Measurements from ENCODE around the gene SERPINA9.

The SERPINA9 gene

DNA sequence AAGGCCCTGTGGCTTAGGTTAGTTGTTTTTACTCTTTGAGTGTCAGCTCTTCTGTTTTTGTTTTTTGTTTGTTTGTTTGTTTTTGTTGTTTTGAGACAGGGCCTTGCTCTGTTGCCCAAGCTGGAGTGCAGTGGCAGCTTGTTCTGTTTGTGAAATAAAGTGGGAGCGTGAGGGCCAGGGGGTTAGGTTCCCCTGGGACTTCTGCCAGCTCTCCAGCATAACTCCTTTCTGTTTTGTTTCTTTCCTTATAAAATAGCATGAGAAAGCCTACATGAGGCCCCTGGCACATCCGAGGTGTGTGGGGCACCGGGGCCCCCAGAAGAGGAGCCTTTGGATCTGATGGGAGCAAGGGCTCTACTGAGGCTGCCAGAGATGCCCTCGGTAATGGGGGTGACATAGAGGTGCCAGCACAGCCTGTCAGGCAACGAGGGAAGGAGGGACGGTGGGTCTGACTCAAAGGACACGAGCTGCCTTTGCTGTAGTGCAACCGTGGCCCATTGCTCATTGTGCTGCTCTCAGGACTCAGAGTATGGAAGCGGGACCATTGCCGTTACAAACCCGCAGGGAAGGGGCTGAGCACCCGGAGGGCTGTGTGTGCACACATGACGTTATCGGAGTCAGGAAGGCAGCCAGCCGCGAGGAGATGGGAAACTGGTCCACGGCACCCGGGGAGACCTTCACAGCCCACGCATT is 14.3 kb downstream of the SERPINA9 start:
- DNase-seq: no peak

- DNase-seq: no peak
Observed at GRCh38 chr14:94460631-94461416, 15.2 kb downstream of the SERPINA9 start.

- DNase-seq: no peak
Observed at GRCh38 chr14:94458558-94459205, 17.3 kb downstream of the SERPINA9 start.

DNA sequence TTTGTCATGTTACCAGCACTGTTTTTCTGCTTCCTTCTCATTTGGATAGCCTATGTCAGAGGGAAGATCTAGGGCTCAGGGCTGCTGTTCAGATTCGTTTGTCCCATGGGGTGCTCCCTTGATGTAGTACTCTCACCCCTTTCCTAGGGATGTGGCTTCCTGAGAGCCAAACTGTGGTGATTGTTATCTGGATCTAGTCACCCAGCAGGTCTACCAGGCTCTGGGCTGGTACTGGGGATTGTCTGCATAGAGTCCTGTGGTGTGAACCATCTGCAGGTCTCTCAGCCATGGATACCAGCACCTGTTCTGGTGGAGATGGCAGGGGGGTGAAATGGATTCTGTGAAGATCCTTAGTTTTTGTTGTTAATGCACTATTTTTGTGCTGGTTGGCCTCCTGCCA is 17.9 kb downstream of the SERPINA9 start:
- no peak for DNase-seq

GRCh38 chr14:94455928-94456327 is 20.1 kb downstream of the SERPINA9 start:
- no peak for DNase-seq

GRCh38 chr14:94451826-94452225 is 24.2 kb downstream of the SERPINA9 start:
- DNase-seq: no peak

GRCh38 chr14:94451091-94451771 is 24.8 kb downstream of the SERPINA9 start:
- DNase-seq: no peak

- DNase-seq: no peak
Observed at GRCh38 chr14:94450722-94451090, 25.3 kb downstream of the SERPINA9 start.

- DNase-seq: no peak
Observed at GRCh38 chr14:94449930-94450329, 26.1 kb downstream of the SERPINA9 start.

GRCh38 chr14:94448071-94448808 is 27.8 kb downstream of the SERPINA9 start:
- DNase-seq: no peak

DNA sequence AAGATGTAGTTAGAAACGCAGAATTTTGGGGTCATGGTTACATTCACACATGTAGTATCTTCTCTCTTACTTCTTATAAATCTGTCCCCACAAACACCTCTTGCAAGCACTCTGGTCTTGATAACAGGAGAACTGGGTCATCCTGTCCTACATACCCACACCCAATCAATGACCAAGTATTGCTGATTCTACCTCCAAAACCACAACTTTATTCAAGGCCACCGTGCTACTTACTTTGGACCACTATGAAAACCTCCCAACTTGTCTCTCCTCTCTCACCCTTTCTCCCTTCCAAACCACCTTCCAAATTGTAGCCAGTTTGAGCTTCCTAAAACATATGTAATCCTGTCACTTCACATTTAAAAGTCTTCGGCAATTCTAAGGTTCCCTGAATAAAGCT is 28.8 kb downstream of the SERPINA9 start:
- DNase-seq: no peak

DNA sequence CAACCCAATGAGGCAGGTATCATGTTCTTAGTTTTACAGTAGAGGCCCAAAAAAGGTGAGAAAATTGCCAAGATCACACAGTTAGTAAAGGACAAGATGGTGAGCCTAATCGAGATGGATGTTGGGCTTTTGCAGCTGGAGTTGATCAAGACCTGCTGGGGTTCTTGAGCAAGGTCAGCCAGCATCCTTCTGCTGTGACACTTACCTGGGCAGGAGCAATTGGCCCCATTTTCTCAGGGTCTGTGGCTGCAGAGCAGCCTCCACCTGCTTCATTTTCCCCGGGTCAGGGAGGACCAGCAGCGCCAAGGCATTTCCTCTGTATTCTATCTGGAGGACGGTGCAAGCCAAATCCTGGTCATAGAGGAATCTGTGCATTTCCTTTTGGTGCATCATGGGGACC is 29.9 kb downstream of the SERPINA9 start:
- no peak for DNase-seq

GRCh38 chr14:94445003-94445402 is 31.0 kb downstream of the SERPINA9 start:
- no peak for DNase-seq

DNA sequence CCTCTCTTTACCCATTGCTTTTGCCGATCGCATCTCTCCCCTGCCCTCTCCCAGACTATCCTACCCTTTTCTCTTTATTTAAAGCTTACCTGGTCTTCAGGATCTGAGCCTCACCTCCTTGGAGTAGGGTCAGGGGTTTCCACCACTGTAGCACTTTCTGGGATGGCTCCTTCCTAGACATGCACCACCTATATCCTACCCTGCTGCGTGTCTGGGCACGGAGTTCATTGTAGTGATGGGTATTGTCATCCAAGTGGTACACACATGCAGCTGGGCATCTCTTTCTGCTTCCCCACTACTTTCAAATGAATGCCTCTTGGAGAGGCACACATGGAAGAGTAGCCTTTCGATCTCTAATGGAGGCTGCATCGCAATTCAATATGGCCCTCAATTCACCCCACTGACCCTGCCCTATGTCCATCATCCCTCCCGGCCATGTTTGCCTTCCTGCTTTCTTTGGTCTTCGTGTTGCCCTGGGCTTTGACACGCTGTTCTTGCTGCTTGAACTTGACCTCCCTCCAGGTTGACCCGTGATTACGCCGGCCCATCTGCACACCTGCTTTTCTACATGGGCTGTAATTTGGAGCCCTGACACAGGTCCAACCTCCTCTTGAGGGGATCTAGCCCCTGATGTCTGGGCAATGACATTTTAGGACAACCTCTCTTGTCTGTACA is 34.3 kb downstream of the SERPINA9 start:
- DNase-seq: no peak

- no peak for DNase-seq
Observed at GRCh38 chr14:94441130-94441529, 34.9 kb downstream of the SERPINA9 start.

- DNase-seq: no peak
Observed at GRCh38 chr14:94439453-94440057, 36.4 kb downstream of the SERPINA9 start.

- DNase-seq: no peak
Observed at GRCh38 chr14:94428610-94429009, 47.4 kb downstream of the SERPINA9 start.

DNA sequence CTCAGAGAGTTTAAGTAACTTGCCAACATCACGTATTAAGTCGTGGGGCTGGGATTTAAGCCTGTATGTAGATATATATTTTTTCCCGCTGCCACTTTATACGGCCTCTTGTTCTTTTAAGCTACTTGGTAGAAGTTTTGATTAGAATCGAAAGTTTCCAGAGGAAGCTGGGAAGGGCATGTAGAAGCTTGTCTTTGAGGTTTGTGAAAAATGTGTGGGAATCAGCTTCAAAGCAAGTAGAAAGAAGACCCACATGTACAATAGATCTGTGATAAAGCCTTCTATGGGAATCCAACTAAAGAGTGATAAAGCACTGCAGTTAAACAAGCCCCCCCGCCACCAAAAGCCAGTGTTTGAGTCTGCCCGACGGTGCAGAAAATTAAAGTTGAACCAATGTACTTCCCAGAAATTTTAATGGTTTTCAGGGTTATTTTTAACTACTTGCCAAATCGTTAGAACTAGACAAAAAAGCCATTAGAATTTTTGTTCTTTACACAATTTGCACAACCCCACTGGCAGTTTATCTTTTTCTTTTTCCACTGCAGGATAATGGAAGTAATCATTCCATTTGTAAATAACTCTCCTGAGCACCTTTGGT is 48.9 kb downstream of the SERPINA9 start:
- DNase-seq: no peak

DNA sequence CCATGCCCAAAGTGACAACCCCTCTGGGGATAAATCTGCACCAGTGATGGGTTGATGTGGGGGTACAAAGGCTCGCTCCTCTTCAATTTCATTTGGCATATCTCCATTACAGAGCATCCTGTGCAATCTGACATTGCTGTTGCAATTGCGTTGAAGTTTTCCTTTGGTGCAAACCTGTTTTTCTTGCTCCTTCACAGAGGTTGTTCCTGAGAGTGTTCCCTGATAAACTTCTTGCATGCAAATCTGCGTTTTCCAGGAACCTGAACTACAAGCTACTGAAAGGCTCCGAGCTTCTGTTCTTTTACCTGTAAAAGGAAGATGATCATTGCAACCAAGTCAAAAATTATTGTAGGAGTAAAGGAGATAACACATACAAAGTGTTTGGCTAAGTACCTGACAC is 49.5 kb downstream of the SERPINA9 start:
- DNase-seq: no peak

DNA sequence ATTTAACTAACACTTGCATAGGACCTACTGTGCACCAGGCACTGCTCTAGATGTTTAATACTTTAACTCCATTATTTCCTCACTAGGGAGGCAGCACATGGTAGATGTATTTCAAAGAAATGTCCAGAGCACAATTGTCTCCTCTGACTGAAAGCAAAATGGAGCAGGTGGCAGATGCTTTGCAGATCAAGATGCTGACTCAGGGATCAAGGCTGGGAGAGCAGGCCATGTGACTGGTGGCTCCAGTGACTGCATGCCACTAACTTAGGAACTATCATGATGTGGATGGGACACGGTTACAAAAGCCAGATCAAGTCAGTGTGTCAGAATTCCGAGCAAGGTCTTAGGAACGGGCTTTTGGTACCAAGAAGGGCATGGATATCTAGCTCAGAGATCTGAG is 51.6 kb downstream of the SERPINA9 start:
- no peak for DNase-seq

GRCh38 chr14:94423453-94424056 is 52.4 kb downstream of the SERPINA9 start:
- DNase-seq: peak; percentile 66

Measured in right forelimb (tissue), 1 donor.